Measurements from ENCODE around the gene BASP1.

Gene BASP1, protein sequence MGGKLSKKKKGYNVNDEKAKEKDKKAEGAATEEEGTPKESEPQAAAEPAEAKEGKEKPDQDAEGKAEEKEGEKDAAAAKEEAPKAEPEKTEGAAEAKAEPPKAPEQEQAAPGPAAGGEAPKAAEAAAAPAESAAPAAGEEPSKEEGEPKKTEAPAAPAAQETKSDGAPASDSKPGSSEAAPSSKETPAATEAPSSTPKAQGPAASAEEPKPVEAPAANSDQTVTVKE

GRCh38 chr5:17217493-17218352 lies at the start of gene BASP1:
Gene BASP1, plus strand, starts transcription at chr5:17217631. Its CDS starts 57,586 bp downstream, at chr5:17275217.
- no peak for DNase-seq (ENCODE audit: low read depth in 2 of 2)

DNA sequence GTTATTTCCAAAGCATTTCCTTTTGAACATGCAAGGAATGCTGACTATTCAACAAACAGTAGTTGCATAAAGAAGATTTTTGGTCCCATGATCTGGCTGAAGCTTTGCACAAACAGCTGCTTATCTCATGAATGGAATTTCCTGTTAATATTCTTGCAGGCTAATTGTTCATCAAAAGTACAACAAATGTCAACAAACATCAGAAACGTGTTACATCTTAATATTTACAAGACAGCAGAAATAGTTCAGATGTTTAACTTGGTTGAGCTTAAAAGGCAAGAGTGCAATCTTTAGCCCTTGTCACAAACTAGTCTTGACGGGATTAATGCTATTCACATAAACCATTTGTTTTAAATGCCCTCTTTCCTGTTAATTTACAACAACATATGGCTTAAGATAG lies 47.9 kb upstream of the BASP1 start:
- DNase-seq (ENCODE audit: low read depth in 2 of 2) = no peak

GRCh38 chr5:17172791-17173190 lies 44.6 kb upstream of the BASP1 start:
- no peak for DNase-seq (ENCODE audit: low read depth in 2 of 2)

DNA sequence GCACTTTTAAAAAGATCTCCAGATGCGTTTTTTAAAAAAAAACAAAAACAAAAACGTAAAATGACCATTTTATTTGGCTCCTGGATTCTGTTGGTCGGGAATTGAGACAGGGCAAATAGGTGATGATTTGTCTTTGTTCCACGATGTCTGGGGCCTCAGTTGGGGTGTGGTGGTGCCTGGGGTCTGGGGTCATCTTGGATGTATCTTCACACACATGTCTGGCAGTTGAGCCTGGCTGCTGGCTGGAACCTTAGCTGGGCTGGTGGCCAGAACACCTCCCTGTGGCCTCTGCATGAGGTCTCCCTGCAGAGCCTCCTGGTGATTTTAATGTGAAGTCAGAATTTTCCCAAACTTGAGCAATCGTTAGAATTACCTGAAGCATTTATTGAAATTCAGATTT lies 42.5 kb upstream of the BASP1 start:
- no peak for DNase-seq (ENCODE audit: low read depth in 2 of 2)

DNA sequence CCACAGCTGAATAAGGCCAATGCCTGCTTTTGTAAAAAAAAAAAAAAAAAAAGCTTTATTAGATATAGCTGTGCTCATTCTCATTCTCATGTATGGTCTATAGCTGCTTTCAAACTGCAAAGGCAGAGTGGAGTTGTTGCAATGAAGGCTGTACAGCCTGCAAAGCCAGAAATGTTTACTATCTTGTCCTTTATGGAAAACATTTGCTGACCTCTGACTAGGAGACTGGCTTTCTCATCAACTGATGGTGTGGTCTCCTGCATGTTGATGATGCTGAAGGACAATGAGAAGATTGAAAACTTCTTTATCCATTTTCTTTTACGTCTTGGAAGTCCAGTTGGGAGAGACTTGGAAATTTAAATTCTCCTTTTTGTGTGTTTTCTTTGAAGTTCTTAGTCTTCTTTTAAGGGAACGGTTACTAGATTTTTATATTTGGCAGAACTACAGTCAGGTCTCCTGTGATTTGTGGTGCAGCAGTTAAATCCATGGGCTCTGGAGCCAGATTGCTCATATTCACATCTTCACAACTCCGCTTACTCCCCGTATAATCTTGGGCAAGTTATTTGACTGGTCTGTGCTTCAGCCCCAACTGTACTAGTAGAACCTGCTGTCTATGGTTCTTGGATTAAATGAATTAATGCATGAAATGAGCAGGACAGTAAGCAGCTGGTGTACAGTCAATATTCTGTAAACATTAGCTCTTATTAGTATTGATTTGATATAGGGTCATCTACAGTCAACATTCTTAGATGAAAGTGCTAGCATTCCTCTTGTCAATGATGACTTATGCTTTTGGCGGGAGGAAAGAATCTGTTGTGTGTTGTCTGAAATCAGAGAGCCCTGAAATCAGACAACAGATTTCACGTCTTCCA lies 39.7 kb upstream of the BASP1 start:
- no peak for DNase-seq (ENCODE audit: low read depth in 2 of 2)

- no peak for DNase-seq (ENCODE audit: low read depth in 2 of 2)
These were observed 39.1 kb upstream of the BASP1 start for GRCh38 chr5:17178373-17178675.

GRCh38 chr5:17180330-17180843 lies 37.0 kb upstream of the BASP1 start:
- no peak for DNase-seq (ENCODE audit: low read depth in 2 of 2)

DNA sequence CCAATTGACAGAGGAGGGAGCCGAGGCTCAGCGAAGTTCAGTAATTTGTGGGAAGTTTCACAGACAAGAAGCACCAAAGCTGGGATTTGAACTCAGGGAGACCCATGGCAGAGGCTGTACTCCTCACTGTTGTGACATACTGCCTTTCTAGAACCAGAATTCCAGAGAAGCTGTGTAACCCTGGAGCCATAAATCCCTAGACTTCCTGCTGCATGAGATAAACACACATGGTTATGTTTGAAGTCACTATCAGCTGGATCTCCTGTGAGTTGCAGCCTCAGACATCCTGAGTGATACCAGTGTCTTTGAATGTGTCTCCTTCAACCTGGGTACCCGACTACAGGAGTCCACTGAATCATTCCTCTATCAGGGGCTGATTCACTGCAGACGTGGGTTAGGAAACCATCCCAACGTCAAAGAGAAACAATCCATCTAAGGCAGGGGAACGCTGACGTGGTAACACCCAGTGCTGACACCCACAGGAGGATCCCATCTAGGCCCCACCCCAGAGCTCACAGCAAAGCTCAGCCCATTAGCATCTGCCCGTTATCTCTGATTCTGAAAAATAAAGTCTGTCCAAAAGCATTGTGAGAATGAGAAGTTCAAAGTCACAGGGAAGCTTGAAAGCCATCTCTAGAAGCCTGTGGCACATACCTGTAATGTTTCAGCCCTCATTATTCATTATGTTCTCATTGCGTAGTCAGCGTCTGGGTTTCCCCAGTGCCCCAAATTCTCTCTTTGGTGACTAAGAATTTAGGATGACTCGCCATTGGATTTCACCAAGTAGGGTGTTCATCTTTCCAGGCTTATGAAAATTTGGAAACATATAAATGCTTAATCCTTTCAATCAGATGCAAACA lies 36.3 kb upstream of the BASP1 start:
- no peak for DNase-seq (ENCODE audit: low read depth in 2 of 2)

GRCh38 chr5:17182494-17182893 lies 34.9 kb upstream of the BASP1 start:
- no peak for DNase-seq (ENCODE audit: low read depth in 2 of 2)

- no peak for DNase-seq (ENCODE audit: low read depth in 2 of 2)
These were observed 34.5 kb upstream of the BASP1 start for GRCh38 chr5:17182981-17183380.

GRCh38 chr5:17183831-17184230 lies 33.6 kb upstream of the BASP1 start:
- no peak for DNase-seq (ENCODE audit: low read depth in 2 of 2)

- no peak for DNase-seq (ENCODE audit: low read depth in 2 of 2)
These were observed 32.8 kb upstream of the BASP1 start for GRCh38 chr5:17184588-17184987.

GRCh38 chr5:17185349-17185748 lies 32.1 kb upstream of the BASP1 start:
- no peak for DNase-seq (ENCODE audit: low read depth in 2 of 2)

GRCh38 chr5:17185773-17186172 lies 31.7 kb upstream of the BASP1 start:
- no peak for DNase-seq (ENCODE audit: low read depth in 2 of 2)

DNA sequence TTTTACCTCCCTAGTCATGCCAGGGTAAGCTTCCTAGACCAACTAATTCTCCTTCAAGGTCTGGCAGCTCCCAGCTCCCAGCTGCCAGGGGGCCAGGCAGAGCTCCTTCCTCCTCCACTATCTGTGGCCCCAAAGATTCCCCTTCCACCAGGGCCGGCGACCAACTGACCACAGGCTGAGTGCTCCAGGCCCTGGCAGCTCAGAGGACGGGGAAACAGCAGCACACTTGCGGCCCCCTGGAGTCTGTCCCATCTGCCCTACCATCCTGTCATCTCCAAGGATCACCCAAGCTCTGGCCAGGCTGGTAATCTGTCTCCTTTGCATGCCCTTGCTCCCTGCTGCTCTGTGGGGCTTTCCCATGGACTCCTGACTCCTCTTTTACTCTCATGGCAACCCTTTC lies 31.2 kb upstream of the BASP1 start:
- DNase-seq (ENCODE audit: low read depth in 2 of 2) = no peak

DNA sequence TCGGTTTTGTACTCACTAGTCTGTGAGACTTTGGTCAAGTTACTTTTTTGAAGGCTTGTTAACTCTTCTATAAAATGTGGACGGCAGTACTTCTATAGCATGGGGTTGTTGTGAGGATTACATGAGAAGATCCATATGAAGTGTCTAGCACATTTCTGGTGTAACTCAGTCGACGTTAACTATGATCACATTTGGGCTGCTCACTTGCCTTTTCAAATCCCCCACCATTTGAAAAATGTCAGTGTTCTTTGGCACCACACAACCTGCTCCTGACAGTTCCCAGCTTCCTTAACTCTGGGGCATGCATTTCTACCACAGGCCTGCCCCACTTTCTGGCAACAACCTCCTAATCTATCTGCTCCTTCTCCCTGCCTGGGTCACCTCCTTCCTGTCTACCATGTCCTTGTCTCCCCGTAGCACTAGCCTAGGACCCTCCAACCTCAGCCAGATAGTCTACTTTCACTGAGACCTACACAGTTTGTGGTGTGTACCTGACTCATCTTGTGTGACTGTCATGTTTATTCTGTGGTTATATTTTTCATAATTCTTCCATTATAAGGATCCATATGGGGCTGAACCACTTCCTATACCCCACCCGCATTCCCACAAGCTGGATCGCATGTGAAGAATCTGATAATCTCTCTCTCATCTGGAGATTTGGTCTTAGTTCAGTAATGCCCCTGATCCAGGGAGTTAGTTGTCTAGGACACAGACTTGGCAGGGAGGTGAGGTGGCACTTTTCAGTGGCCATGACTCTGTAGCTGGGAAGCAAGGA lies 30.2 kb upstream of the BASP1 start:
- no peak for DNase-seq (ENCODE audit: low read depth in 2 of 2)

DNA sequence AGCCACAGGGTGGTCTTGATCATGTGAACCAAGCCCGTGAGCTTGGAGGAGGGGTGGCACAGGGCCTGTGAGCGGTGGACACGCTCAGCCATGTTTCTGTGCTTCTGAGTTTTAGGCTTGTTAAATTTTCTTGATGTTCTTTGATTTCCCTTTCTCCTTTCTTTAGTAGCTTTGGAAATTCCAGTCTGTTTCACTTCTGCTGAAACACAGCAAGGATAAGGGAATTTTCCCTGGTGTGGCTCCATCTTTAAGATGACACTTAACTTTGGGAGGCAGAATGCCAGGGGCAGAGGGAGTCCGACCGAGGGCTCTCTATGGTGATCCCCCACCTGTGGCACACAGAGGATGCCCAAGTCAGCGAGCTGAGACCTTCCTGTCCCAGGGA lies 29.7 kb upstream of the BASP1 start:
- no peak for DNase-seq (ENCODE audit: low read depth in 2 of 2)

DNA sequence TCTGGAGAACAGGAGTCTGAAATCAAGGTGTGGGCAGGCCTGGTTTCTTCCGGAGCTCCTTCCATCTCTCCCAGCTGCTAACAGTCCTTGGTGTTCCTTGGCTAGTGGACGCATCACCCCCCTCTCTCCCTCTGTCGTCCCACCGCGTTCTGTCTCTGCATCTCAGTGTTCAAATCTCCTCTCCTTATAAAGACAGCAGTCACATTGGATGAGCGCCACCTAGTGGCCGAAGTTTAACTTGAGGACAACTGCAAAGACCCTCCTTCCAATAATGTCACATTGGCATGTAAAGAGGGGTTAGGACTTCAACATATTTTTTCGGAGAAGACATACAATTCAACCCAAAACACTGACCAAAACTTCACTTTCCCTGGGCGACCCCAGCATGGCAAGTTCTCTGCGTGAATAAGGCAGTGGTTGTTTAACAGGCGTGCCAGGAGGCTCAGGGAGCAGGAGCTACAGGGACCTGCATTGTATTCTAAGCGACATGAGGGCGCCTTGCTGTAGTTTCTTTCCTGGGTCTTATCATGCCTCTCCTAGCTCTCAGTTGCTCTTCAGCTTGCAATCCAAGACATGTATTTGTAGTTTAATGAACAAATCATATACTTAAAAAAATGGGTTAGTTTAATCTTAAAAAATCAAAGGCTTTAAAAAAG lies 27.9 kb upstream of the BASP1 start:
- DNase-seq (ENCODE audit: low read depth in 2 of 2) = peak in 1 of 2 donors; percentile 34

- DNase-seq (ENCODE audit: low read depth in 2 of 2) = no peak
These were observed 27.1 kb upstream of the BASP1 start for GRCh38 chr5:17190242-17190778.

Data from stimulated activated CD8-positive, alpha-beta memory T cell treated with anti-CD3 and anti-CD28 coated beads, Interleukin-7, amount 100 ng/mL, for 1 hour (primary cell).